GM12878 (cell line): ENCODE data around the gene USP36. TPM values are rescaled to one million over a fixed set of nuclear protein-coding genes. Genes with fewer than 3 reads are reported as not detected.

Source experiments
- ATAC-seq: fragments of 200-7000 bp; cut with Tn5 transposase; 3 replicates; pipeline ENCODE4 v1.9.1; 2020; ENCODE audit warnings: mild to moderate bottlenecking, moderate library complexity
- BruUV-seq: library from RNA; stranded (reverse); fragments of 400-500 nt; replicated peaks from 2 replicates; lab custom pipeline; 2021; lab: Mats Ljungman, UMichigan
- CTCF ChIA-PET: fragments of 300-600 bp; sonication (Branson Sonifier 250); formaldehyde crosslinking; extraction: SDS; loops from one replicate; lab custom pipeline; 2021; ENCODE audit warnings: inconsistent platforms; lab: Yijun Ruan, JAX
- POLR2A ChIA-PET: fragments of 350-600 bp; formaldehyde crosslinking; extraction: SDS; loops from one replicate; lab custom pipeline; 2021; ENCODE audit warnings: inconsistent platforms; lab: Charles Lee
- RAD21 ChIA-PET: fragments of 300-600 bp; sonication (Branson Sonifier 250); formaldehyde crosslinking; loops from one replicate; lab custom pipeline; 2023; ENCODE audit warnings: antibody characterized with exemption; ENCODE audit not compliant: unreplicated experiment; lab: Charles Lee
- SMC1A ChIA-PET: fragments of 300-600 bp; sonication (Branson Sonifier 250); formaldehyde crosslinking; loops from one replicate; lab custom pipeline; 2023; ENCODE audit not compliant: unreplicated experiment, uncharacterized antibody; lab: Charles Lee
- DNase-seq: peaks from one replicate; pipeline ENCODE4 v3.0.0-alpha.2; 2011; ENCODE audit warnings: low read depth, low spot score
- FAIRE-seq: peaks from 3 replicates; lab custom pipeline; 2011; peaks lifted over from hg19 to GRCh38; lab: Jason Lieb, UNC
- H2AFZ ChIP-seq: 2 replicates; pipeline ENCODE4 v1.6.0; 2011; ENCODE audit warnings: low read depth, low read length, control low read depth; ENCODE audit not compliant: control insufficient read depth
- H3K27ac ChIP-seq: 2 replicates; pipeline ENCODE4 v1.5.1; 2011; ENCODE audit warnings: control low read depth; ENCODE audit not compliant: control insufficient read depth, insufficient read depth
- H3K27me3 ChIP-seq, 2 experiments: replicated peaks in 1 of 2; 2 replicates each; pipeline versions ENCODE4 v1.6.0 to v1.6.1; 2011; ENCODE audit warnings: low read length in 1 of 2; ENCODE audit not compliant: control insufficient read depth in 2 of 2, insufficient read depth in 2 of 2
- H3K36me3 ChIP-seq, 2 experiments: 2 replicates each; pipeline ENCODE4 v1.5.1; 2011; ENCODE audit warnings: low read length in 1 of 2; ENCODE audit not compliant: control insufficient read depth in 2 of 2, insufficient read depth in 2 of 2
- H3K4me1 ChIP-seq: 2 replicates; pipeline ENCODE4 v1.6.1; 2011; ENCODE audit warnings: mild to moderate bottlenecking, low read length, moderate library complexity, mixed read lengths; ENCODE audit not compliant: control insufficient read depth, insufficient read depth
- H3K4me2 ChIP-seq: 2 replicates; pipeline ENCODE4 v1.6.0; 2011; ENCODE audit warnings: control low read depth; ENCODE audit not compliant: control insufficient read depth, insufficient read depth
- H3K4me3 ChIP-seq: fragments of 200-600 bp; sonication (generic); 2 replicates; pipeline ENCODE4 v1.5.1; 2016
- H3K79me2 ChIP-seq: 2 replicates; pipeline ENCODE4 v1.6.0; 2011; ENCODE audit warnings: low read length; ENCODE audit not compliant: control insufficient read depth, insufficient read depth
- H3K9ac ChIP-seq: 2 replicates; pipeline ENCODE4 v1.8.0; 2011; ENCODE audit warnings: low read length, control low read depth, mixed read lengths; ENCODE audit not compliant: control insufficient read depth, insufficient read depth
- H3K9me3 ChIP-seq: replicated peaks from 3 replicates; pipeline ENCODE4 v1.5.1; 2011; ENCODE audit warnings: mild to moderate bottlenecking, low read length; ENCODE audit not compliant: control insufficient read depth, insufficient read depth
- H4K20me1 ChIP-seq: 2 replicates; pipeline ENCODE4 v1.6.0; 2011; ENCODE audit not compliant: control insufficient read depth, insufficient read depth
- BCL3 ChIP-seq: IDR thresholded peaks from 2 replicates; pipeline ENCODE4 v1.6.1; 2011; ENCODE audit warnings: borderline replicate concordance, low read depth, mild to moderate bottlenecking, moderate library complexity, low read length; ENCODE audit not compliant: insufficient read depth, poor library complexity, severe bottlenecking
- HDGF ChIP-seq: fragments of 450-650 bp; IDR thresholded peaks from 2 replicates; pipeline ENCODE4 v1.6.1; 2016; ENCODE audit warnings: antibody characterized with exemption
- IRF3 ChIP-seq: fragments of 450-650 bp; IDR thresholded peaks from 2 replicates; pipeline ENCODE4 v1.6.1; 2014; ENCODE audit warnings: mild to moderate bottlenecking
- RBBP5 ChIP-seq: fragments of 200-600 bp; sonication (generic); conservative IDR thresholded peaks from 2 replicates; pipeline ENCODE4 v1.6.1; 2016
- SREBF1 ChIP-seq: IDR thresholded peaks from 2 replicates; pipeline ENCODE4 v1.6.1; 2012; ENCODE audit warnings: mild to moderate bottlenecking, low read length
- SREBF2 ChIP-seq: IDR thresholded peaks from 2 replicates; pipeline ENCODE4 v1.6.1; 2012; ENCODE audit warnings: mild to moderate bottlenecking, low read length
- TARDBP ChIP-seq: IDR thresholded peaks from 2 replicates; pipeline ENCODE4 v1.6.1; 2016; ENCODE audit warnings: borderline replicate concordance
- TCF7 ChIP-seq: IDR thresholded peaks from 2 replicates; pipeline ENCODE4 v1.6.1; 2014; ENCODE audit warnings: antibody characterized with exemption, borderline replicate concordance
- WGBS: methylation state at CpG from one replicate; pipeline ENCODE4 v1.1.6; 2016; ENCODE audit warnings: low lambda C conversion rate; ENCODE audit not compliant: insufficient replicate concordance, insufficient coverage; ENCODE audit errors: missing lambda C conversion rate; 5-methylcytosine and 5-hydroxymethylcytosine counted together
- in situ Hi-C: fragments of 300-500 bp; cut with MboI; formaldehyde crosslinking; loops from 9 replicates; pipeline ENCODE4 v1.14.3; 2018; ENCODE audit warnings: mixed read lengths
- intact Hi-C: fragments of 100-400 bp; cut with micrococcal nuclease; formaldehyde crosslinking; loops from one replicate; pipeline ENCODE4 v1.14.2; 2022; ENCODE audit not compliant: unreplicated experiment
- polyA plus RNA-seq, 11 experiments: library from polyadenylated mRNA; depleted of rRNA in 4 of 11; unstranded in 6 of 11; stranded (reverse) in 5 of 11; fragments of >200 nt; fragmentation: Nextera tagmentation in 4 of 11; fragmentation: Illumina TruSeq in 1 of 11; extraction: Ambion mirVana in 4 of 11; extraction: Trizol in 1 of 11; gene quantifications; 1 replicate in 1 of 11; 2 replicates in 10 of 11; pipeline versions ENCODE4 v1.2.1 to v1.2.3, GENCODE V29; 2011 to 2016; ENCODE audit warnings: inconsistent platforms in 2 of 11, missing spikeins in 2 of 11, low read depth in 1 of 11
- total RNA-seq, 4 experiments: library from RNA; depleted of rRNA in 3 of 4; stranded (reverse); fragments of >200 nt in 3 of 4; fragmentation: Illumina TruSeq in 1 of 4; extraction: Trizol in 1 of 4; gene quantifications; 2 replicates each; pipeline versions ENCODE4 v1.2.1 to v1.2.3, GENCODE V29; 2013 to 2021

The USP36 gene
- total and polyA plus RNA-seq, 10 of the 15 experiments (the other 5 are each of a cell fraction or from before 2014, with no cell fraction given) = 7.2 to 65.7 (median 33.6) TPM

GRCh38 chr17:78878871-78879527, 38.4 kb upstream of the USP36 start:
- FAIRE-seq = no peak
- ChIA-PET RAD21 (no interaction called here), CTCF (no interaction called here), SMC1A (no interaction called here), POLR2A (no interaction called here)
- TF ChIP-seq BCL3 = no peak
- TF ChIP-seq SREBF1 = no peak
- no peak for TF ChIP-seq RBBP5
- TF ChIP-seq IRF3 = no peak
- TF ChIP-seq TCF7 = no peak
- no peak for TF ChIP-seq TARDBP
- TF ChIP-seq SREBF2 = no peak
- no peak for TF ChIP-seq HDGF
- Histone ChIP-seq H3K4me3 (no peak overlapping the region), H3K79me2 (no peaks in the 10 kb centered on the region), H3K9me3 (no peaks in the 10 kb centered on the region), H3K36me3 (no peaks in the 10 kb centered on the region), H3K27me3 (peaks cover 0 to 2% of the 10 kb centered on the region in 2 experiments; a peak in 1 of 4 replicates), H4K20me1 (no peaks in the 10 kb centered on the region), H3K4me2 (no peak overlapping the region), H3K4me1 (peaks cover 10% of the 10 kb centered on the region), H3K27ac (no peak overlapping the region), H3K9ac (no peak overlapping the region), H2AFZ (no peak overlapping the region)
- ATAC-seq = no peak
- intact Hi-C loops = no loop called here
- no peak for DNase-seq
- BruUV-seq = no TSS peak
- 48% methylated on average over 14 of the region's 14 CpGs for WGBS
- in situ Hi-C loops = no loop called here
